GM18499 (cell line): ENCODE results near the gene SEPTIN7.

ENCODE experiments used
- ATAC-seq: cut with Tn5 transposase; IDR thresholded peaks from one replicate; pipeline ENCODE4 v1.9.1; 2021; ENCODE audit warnings: moderate number of reproducible peaks; ENCODE audit not compliant: insufficient read depth, unreplicated experiment

SEPTIN7 gene

GRCh38 chr7:35826751-35827150 is 25.9 kb downstream of the SEPTIN7 start:
- ATAC-seq: no peak

- ATAC-seq: no peak
Observed at GRCh38 chr7:35828817-35829216, 28.0 kb downstream of the SEPTIN7 start.

- no peak for ATAC-seq
Observed at GRCh38 chr7:35831208-35831607, 30.4 kb downstream of the SEPTIN7 start.

GRCh38 chr7:35839860-35840854 is 39.3 kb downstream of the SEPTIN7 start:
- no peak for ATAC-seq

GRCh38 chr7:35846816-35847412 is 46.1 kb downstream of the SEPTIN7 start:
- no peak for ATAC-seq

GRCh38 chr7:35848725-35849124 is 47.9 kb downstream of the SEPTIN7 start:
- ATAC-seq: no peak

- no peak for ATAC-seq
Observed at GRCh38 chr7:35849158-35849831, 48.4 kb downstream of the SEPTIN7 start.

GRCh38 chr7:35849954-35850353 is 49.1 kb downstream of the SEPTIN7 start:
- ATAC-seq: no peak
